ENCODE measurements around the gene ZNF682.
A peak's percentile ranks its signal among the peaks of the same experiment; 100 is the strongest.
"Not testable (repeated sequence)": the region's sequence is repeated elsewhere in the genome, so short reads cannot be mapped to it uniquely, and the experiment has no call there.

ZNF682 gene

GRCh38 chr19:20039203-20039723, at the start of gene ZNF682:
TSS of gene ZNF682 (minus strand) at chr19:20039505. CDS start at chr19:20039345, 160 bp downstream.
- peak; percentile 93 for DNase-seq (ENCODE audit: low spot score)

- not testable (repeated sequence) for DNase-seq (ENCODE audit: low spot score)
These were observed 43.6 kb upstream of the ZNF682 start for GRCh38 chr19:20082876-20083275.

GRCh38 chr19:20082232-20082833, 43.0 kb upstream of the ZNF682 start:
- DNase-seq (ENCODE audit: low spot score), result peak; percentile 13

- no peak for DNase-seq (ENCODE audit: low spot score)
These were observed 41.4 kb upstream of the ZNF682 start for GRCh38 chr19:20080656-20081055.

- DNase-seq (ENCODE audit: low spot score), result no peak
These were observed 40.2 kb upstream of the ZNF682 start for GRCh38 chr19:20079476-20079875.

- peak; percentile 42 for DNase-seq (ENCODE audit: low spot score)
These were observed 39.3 kb upstream of the ZNF682 start for GRCh38 chr19:20078581-20079031.

- DNase-seq (ENCODE audit: low spot score), result peak; percentile 98
These were observed 38.6 kb upstream of the ZNF682 start, which contains the start of gene ZNF90 for GRCh38 chr19:20077791-20078463. TSS of gene ZNF90 (plus strand) at chr19:20078000. CDS start at chr19:20078133, 133 bp downstream.

GRCh38 chr19:20072936-20073335, 33.6 kb upstream of the ZNF682 start:
- no peak for DNase-seq (ENCODE audit: low spot score)

- no peak for DNase-seq (ENCODE audit: low spot score)
These were observed 31.4 kb upstream of the ZNF682 start for GRCh38 chr19:20070691-20071090.

- DNase-seq (ENCODE audit: low spot score), result not testable (repeated sequence)
These were observed 29.3 kb upstream of the ZNF682 start for GRCh38 chr19:20068559-20068958.

GRCh38 chr19:20067943-20068342, 28.6 kb upstream of the ZNF682 start:
- DNase-seq (ENCODE audit: low spot score), result no peak

- no peak for DNase-seq (ENCODE audit: low spot score)
These were observed 27.6 kb upstream of the ZNF682 start for GRCh38 chr19:20066861-20067260.

- DNase-seq (ENCODE audit: low spot score), result no peak
These were observed 21.0 kb upstream of the ZNF682 start for GRCh38 chr19:20060282-20060681.

- DNase-seq (ENCODE audit: low spot score), result not testable (repeated sequence)
These were observed 19.4 kb upstream of the ZNF682 start for GRCh38 chr19:20058738-20059137.

GRCh38 chr19:20051841-20052768, 12.8 kb upstream of the ZNF682 start:
- peak; percentile 99 for DNase-seq (ENCODE audit: low spot score)

- DNase-seq (ENCODE audit: low spot score), result not testable (repeated sequence)
These were observed 6.4 kb upstream of the ZNF682 start for GRCh38 chr19:20045742-20046141.

- no peak for DNase-seq (ENCODE audit: low spot score)
These were observed 5.4 kb upstream of the ZNF682 start for GRCh38 chr19:20044663-20045062.

- DNase-seq (ENCODE audit: low spot score), result peak; percentile 4
These were observed 725 bp downstream of the ZNF682 start for GRCh38 chr19:20038358-20039202.

- DNase-seq (ENCODE audit: low spot score), result no peak
These were observed 3.4 kb downstream of the ZNF682 start for GRCh38 chr19:20035935-20036334.

- DNase-seq (ENCODE audit: low spot score), result no peak
These were observed 10.7 kb downstream of the ZNF682 start for GRCh38 chr19:20028611-20029010.

GRCh38 chr19:20005741-20006140, 33.6 kb downstream of the ZNF682 start:
- DNase-seq (ENCODE audit: low spot score), result no peak
